ENCODE results near the gene ALDH8A1.

Gene ALDH8A1

GRCh38 chr6:134961366-134961765 is 11.5 kb upstream of the ALDH8A1 start:
- Histone ChIP-seq H3K27ac (no peak overlapping the region), H3K27me3 (no peaks in the 10 kb centered on the region), H3K36me3 (peaks cover 40 to 57% (median 51%) of the 10 kb centered on the region in 3 donors), H3K4me1 (no peaks in the 10 kb centered on the region), H3K9me3 (peaks cover 0 to 3% (median 0%) of the 10 kb centered on the region in 3 donors), H3K4me3 (no peak overlapping the region)
- TF ChIP-seq, protein P1, sequence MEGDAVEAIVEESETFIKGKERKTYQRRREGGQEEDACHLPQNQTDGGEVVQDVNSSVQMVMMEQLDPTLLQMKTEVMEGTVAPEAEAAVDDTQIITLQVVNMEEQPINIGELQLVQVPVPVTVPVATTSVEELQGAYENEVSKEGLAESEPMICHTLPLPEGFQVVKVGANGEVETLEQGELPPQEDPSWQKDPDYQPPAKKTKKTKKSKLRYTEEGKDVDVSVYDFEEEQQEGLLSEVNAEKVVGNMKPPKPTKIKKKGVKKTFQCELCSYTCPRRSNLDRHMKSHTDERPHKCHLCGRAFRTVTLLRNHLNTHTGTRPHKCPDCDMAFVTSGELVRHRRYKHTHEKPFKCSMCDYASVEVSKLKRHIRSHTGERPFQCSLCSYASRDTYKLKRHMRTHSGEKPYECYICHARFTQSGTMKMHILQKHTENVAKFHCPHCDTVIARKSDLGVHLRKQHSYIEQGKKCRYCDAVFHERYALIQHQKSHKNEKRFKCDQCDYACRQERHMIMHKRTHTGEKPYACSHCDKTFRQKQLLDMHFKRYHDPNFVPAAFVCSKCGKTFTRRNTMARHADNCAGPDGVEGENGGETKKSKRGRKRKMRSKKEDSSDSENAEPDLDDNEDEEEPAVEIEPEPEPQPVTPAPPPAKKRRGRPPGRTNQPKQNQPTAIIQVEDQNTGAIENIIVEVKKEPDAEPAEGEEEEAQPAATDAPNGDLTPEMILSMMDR (IDR thresholded peaks at IDR 0.05) = no peak
- intact Hi-C loops (cut with DNase I; ENCODE audit: low total_unique reads) = no loop called here
- no peak for DNase-seq

DNA sequence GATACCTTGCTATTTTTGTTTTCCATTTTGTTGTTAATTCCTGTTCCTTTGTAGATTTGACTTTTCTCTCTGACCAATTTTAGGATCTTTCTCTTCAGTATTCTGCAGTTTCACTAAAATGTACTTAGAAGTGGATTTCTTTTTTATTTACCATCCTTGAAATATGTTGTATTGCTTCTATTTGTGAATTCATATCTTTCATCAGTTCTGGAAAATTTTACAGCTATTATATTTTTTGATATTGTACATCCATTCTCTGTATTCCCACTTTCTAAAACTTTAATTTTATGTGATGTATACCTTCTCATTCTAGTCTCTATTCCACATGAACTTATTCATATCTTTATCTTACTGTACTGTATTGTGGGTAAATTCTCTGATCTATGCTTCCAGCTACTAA is 9.7 kb upstream of the ALDH8A1 start:
- intact Hi-C loops (cut with DNase I; ENCODE audit: low total_unique reads) = no loop called here
- Histone ChIP-seq H3K27ac (no peak overlapping the region), H3K4me1 (no peaks in the 10 kb centered on the region), H3K36me3 (peaks cover 31 to 42% (median 34%) of the 10 kb centered on the region in 3 donors), H3K27me3 (no peaks in the 10 kb centered on the region), H3K9me3 (peaks cover 0 to 3% (median 0%) of the 10 kb centered on the region in 3 donors), H3K4me3 (no peak overlapping the region)
- DNase-seq = no peak
- TF ChIP-seq, protein P1 (IDR thresholded peaks at IDR 0.05) = no peak

GRCh38 chr6:134956676-134957075 is 6.8 kb upstream of the ALDH8A1 start:
- H3K4me3 ChIP-seq = no peak overlapping the region
- no peak for DNase-seq
- TF ChIP-seq, protein P1 (IDR thresholded peaks at IDR 0.05) = no peak
- H3K9me3 ChIP-seq = peaks cover 0 to 3% (median 0%) of the 10 kb centered on the region in 3 donors
- intact Hi-C loops (cut with DNase I; ENCODE audit: low total_unique reads) = no loop called here
- peaks cover 8 to 20% (median 14%) of the 10 kb centered on the region in 3 donors for H3K36me3 ChIP-seq
- H3K27ac ChIP-seq = no peak overlapping the region
- H3K27me3 ChIP-seq = no peaks in the 10 kb centered on the region
- H3K4me1 ChIP-seq = no peaks in the 10 kb centered on the region

GRCh38 chr6:134956032-134956431 is 6.1 kb upstream of the ALDH8A1 start:
- TF ChIP-seq, protein P1 (IDR thresholded peaks at IDR 0.05) = no peak
- intact Hi-C loops (cut with DNase I; ENCODE audit: low total_unique reads) = no loop called here
- DNase-seq = no peak

DNA sequence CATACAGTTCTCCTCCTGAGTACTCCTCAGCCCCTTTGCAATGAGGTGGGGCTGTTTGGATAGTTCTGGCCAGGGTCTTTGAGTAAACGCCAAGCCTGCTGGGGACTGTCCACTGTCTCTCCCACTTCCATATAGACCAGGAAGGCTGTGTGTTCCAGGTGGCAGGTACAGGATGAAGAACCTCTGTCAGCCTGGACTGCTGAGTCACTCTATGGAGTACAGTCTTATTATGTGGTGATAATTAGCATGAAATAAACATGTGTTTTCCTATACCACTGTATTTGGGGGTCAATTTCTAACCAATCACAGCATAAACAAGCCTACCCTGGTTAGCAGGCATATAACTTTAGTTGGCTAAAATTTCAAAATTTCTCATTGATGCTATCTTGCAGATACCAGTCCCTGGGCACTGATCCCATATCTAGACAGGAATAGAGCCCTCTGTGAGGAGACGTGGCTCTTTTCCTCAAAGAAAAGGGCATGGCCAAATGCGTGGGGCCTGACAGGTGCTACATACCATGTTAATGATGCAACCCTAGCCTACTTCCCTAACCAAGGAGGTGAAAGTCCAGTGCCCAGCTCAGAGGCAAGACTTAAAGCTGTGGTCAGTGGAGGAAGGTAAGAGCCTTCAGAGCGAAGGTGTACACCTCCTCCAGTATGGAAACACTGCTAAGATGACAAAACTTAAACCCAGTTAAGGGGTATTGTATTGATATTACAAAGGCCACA is 4.5 kb upstream of the ALDH8A1 start:
- intact Hi-C loops (cut with DNase I; ENCODE audit: low total_unique reads) = no loop called here
- Histone ChIP-seq H3K9me3 (no peaks in the 10 kb centered on the region), H3K4me3 (no peak overlapping the region), H3K4me1 (no peaks in the 10 kb centered on the region), H3K27ac (no peak overlapping the region), H3K36me3 (peaks cover under 1 to 7% (median 5%) of the 10 kb centered on the region in 3 donors), H3K27me3 (no peaks in the 10 kb centered on the region)
- TF ChIP-seq, protein P1 (IDR thresholded peaks at IDR 0.05) = no peak
- no peak for DNase-seq

More at GRCh38 chr6:134956032-134956431, 6.1 kb upstream of the ALDH8A1 start:
- Histone ChIP-seq H3K27ac (no peak overlapping the region), H3K9me3 (peaks cover 0 to 3% (median 0%) of the 10 kb centered on the region in 3 donors), H3K27me3 (no peaks in the 10 kb centered on the region), H3K4me3 (no peak overlapping the region), H3K4me1 (no peaks in the 10 kb centered on the region), H3K36me3 (peaks cover 8 to 13% (median 8%) of the 10 kb centered on the region in 3 donors)

Measured in tibial artery (tissue), 4 donors.